Left colon (tissue), 2 donors: ENCODE data around the gene F5. TPM values are rescaled to one million over a fixed set of nuclear protein-coding genes. Genes with fewer than 3 reads are reported as not detected.

Experiments used
- ATAC-seq: fragments of 200-7000 bp; cut with Tn5 transposase; one replicate; pipeline ENCODE4 v1.9.1; 2020; ENCODE audit warnings: mild to moderate bottlenecking, moderate library complexity
- DNase-seq, 2 donors: peaks; one replicate each; pipeline ENCODE4 v3.0.0-alpha.2; 2020
- intact Hi-C, 2 donors: fragments of 100-400 bp; cut with DNase I in 1 of 2; cut with micrococcal nuclease in 1 of 2; formaldehyde crosslinking; loops; one replicate each; pipeline versions ENCODE4 v1.11.2 to v1.14.0; 2022; cut with DNase I, micrococcal nuclease
- total RNA-seq, 2 donors: library from RNA; stranded (reverse); fragmentation: NEBNext Ultra II Directional; extraction: Animal tissue kit (Norgen Biotek cat#: 25700); gene quantifications; one replicate each; pipeline ENCODE4 v1.2.1, GENCODE V29; 2021
- donor health status: DM: no; HTN: no; CAD: no.
- donor health status: DM: yes; HTN: yes; CAD: no.

Gene F5
- total RNA-seq, 2 donors from 2014 or later = 1.2 TPM

DNA sequence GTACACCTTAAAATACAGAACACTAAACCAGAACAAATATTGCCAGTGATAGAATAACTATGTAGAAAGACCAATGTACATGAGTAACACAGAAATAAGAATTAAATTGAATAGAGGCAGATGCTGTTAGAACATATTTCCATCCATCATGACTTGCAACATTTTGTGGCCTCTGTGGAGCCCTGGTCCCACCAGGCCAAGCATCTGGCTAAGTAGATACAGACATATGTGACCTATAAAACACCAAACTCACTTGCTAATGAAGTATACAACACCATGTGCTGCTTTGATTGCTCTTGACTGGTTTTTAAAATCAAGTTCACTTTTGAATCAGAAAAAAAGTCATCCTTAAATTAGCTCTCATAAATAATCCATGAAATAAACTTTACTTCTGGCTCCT, 121.0 kb downstream of the F5 start:
- ATAC-seq (no peak), DNase-seq (no peak)
- intact Hi-C loops = loop anchor here (5.0 to 10.0 kb wide), 2 partner anchors 80 to 82 kb away; no protein-coding TSS in a partner anchor

Other genes starting within 250 kb of the F5 start
- gene NME7, start 218.7 kb downstream of the F5 start, total RNA-seq = 1 to 10 TPM; 3.5 to 5.5 TPM
- 10 to 100 TPM; 18.5 to 26.9 TPM for gene BLZF1, start 218.3 kb downstream of the F5 start, total RNA-seq
- under 1 TPM; 0.11 to 0.15 TPM for gene CCDC181, start 159.0 kb downstream of the F5 start, total RNA-seq
- gene SLC19A2, start 100.5 kb downstream of the F5 start, total RNA-seq = 1 to 10 TPM; 7.3 to 8.4 TPM
- gene SELP, start 43.6 kb upstream of the F5 start, total RNA-seq = 1 to 10 TPM; 1.5 to 3.0 TPM
- 1 to 10 TPM in 1 of 2 donors, under 1 TPM in 1; 0.64 to 1.7 TPM for gene SELL, start 125.1 kb upstream of the F5 start, total RNA-seq
- gene SELE, start 147.6 kb upstream of the F5 start, total RNA-seq = under 1 TPM; 0.21 to 0.61 TPM
- gene METTL18, start 208.4 kb upstream of the F5 start, total RNA-seq = 1 to 10 TPM; 4.9 to 7.5 TPM